Measurements from ENCODE around the gene CAPNS1. TPM values are rescaled to one million over a fixed set of nuclear protein-coding genes. Genes with fewer than 3 reads are reported as not detected.

The CAPNS1 gene
- total RNA-seq, 1 experiment from 2014 or later: 577 TPM

Other genes starting within 250 kb of the CAPNS1 start
- 14.9 and 18.0 TPM in 2 replicates for gene NFKBID, start 239.5 kb upstream of the CAPNS1 start, total RNA-seq (2021)
- gene HCST, start 237.5 kb upstream of the CAPNS1 start, total RNA-seq (2021): 4.2 and 4.5 TPM in 2 replicates
- not detected in 2 replicates for gene TYROBP, start 231.8 kb upstream of the CAPNS1 start, total RNA-seq (2021)
- 14.6 and 15.5 TPM in 2 replicates for gene LRFN3, start 203.7 kb upstream of the CAPNS1 start, total RNA-seq (2021)
- gene SDHAF1, start 144.9 kb upstream of the CAPNS1 start, total RNA-seq (2021): 8.9 and 11.0 TPM in 2 replicates
- gene SYNE4, start 131.3 kb upstream of the CAPNS1 start, total RNA-seq (2021): 0.70 TPM in 1 of 2 replicates, not detected in the other
- gene ALKBH6, start 125.9 kb upstream of the CAPNS1 start, total RNA-seq (2021): 20.1 and 27.7 TPM in 2 replicates
- gene CLIP3, start 107.2 kb upstream of the CAPNS1 start, total RNA-seq (2021): 9.2 and 15.8 TPM in 2 replicates
- gene THAP8, start 85.8 kb upstream of the CAPNS1 start, total RNA-seq (2021): 4.6 and 5.4 TPM in 2 replicates
- gene WDR62, start 85.2 kb upstream of the CAPNS1 start, total RNA-seq (2021): 39.8 and 40.4 TPM in 2 replicates
- gene OVOL3, start 28.9 kb upstream of the CAPNS1 start, total RNA-seq (2021): 0.47 and 0.63 TPM in 2 replicates
- 133 and 142 TPM in 2 replicates for gene POLR2I, start 25.2 kb upstream of the CAPNS1 start, total RNA-seq (2021)
- 156 and 158 TPM in 2 replicates for gene TBCB, start 24.6 kb upstream of the CAPNS1 start, total RNA-seq (2021)
- gene COX7A1, start 12.4 kb downstream of the CAPNS1 start, total RNA-seq (2021): not detected in 2 replicates
- gene ZNF565, start 74.6 kb downstream of the CAPNS1 start, total RNA-seq (2021): 7.2 and 7.5 TPM in 2 replicates
- gene ZNF146, start 75.0 kb downstream of the CAPNS1 start, total RNA-seq (2021): 124 and 130 TPM in 2 replicates
- 5.2 and 5.4 TPM in 2 replicates for gene ZFP14, start 239.1 kb downstream of the CAPNS1 start, total RNA-seq (2021)